ENCODE results near the gene CNPY3. TPM values are rescaled to one million over a fixed set of nuclear protein-coding genes. Genes with fewer than 3 reads are reported as not detected.

The CNPY3 gene
- total and polyA plus RNA-seq, 8 donors = 2.2 to 45.5 (median 28.1) TPM

GRCh38 chr6:42904467-42904866, 24.8 kb upstream of the CNPY3 start:
- TF ChIP-seq POLR2A (IDR thresholded peaks at IDR 0.05) (no peak), CTCF (IDR thresholded peaks at IDR 0.05) (no peak), EP300 (IDR thresholded peaks at IDR 0.05) (no peak), POLR2AphosphoS5 (IDR thresholded peaks at IDR 0.05) (no peak)
- peaks cover 0 to 22% (median 12%) of the 10 kb centered on the region in 4 donors for H3K4me1 ChIP-seq
- H3K36me3 ChIP-seq = no peaks in the 10 kb centered on the region
- intact Hi-C loops (cut with DNase I; ENCODE audit: low total_unique reads) = loop anchor here (5.0 kb wide), 1 partner anchor 238 kb away; no protein-coding TSS in a partner anchor
- no peaks in the 10 kb centered on the region for H3K9me3 ChIP-seq
- DNase-seq = no peak
- no peak overlapping the region for H3K4me3 ChIP-seq
- 87 to 96% (median 92%) methylated on average over 10 of the region's 10 CpGs for WGBS, 5 donors
- H3K27ac ChIP-seq = no peak overlapping the region
- H3K27me3 ChIP-seq = no peaks in the 10 kb centered on the region

DNA sequence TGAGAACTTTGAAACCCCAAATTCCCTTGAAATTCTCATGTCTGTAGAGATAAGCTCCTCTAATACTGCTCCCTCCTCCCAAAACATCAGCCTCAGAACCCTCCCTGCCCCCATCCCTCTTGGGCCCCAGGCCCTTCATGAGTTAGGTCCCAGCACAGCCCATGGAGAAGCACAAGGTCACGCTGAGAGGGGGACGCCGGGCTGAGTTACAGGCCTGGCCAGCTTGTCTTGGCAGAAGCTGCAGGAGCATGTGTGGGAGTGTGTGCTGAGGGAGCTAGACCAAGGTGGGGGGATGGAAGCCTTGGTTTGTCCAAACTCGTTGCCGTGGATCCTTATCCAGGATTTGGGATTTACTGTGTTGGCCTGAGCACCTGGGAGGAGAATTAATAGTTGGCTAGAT, 21.9 kb upstream of the CNPY3 start:
- DNase-seq = peak in 1 of 2 donors; percentile 36
- 58 to 71% (median 63%) methylated on average over 5 of the region's 5 CpGs for WGBS, 5 donors
- no peak overlapping the region for H3K4me3 ChIP-seq
- peaks cover 0 to 8% (median 8%) of the 10 kb centered on the region in 3 donors for H3K27me3 ChIP-seq
- H3K36me3 ChIP-seq = no peaks in the 10 kb centered on the region
- no peaks in the 10 kb centered on the region for H3K9me3 ChIP-seq
- TF ChIP-seq CTCF (IDR thresholded peaks at IDR 0.05) = no peak
- no peak for TF ChIP-seq EP300 (IDR thresholded peaks at IDR 0.05)
- intact Hi-C loops (cut with DNase I; ENCODE audit: low total_unique reads) = no loop called here
- H3K4me1 ChIP-seq = peaks cover 6 to 21% (median 12%) of the 10 kb centered on the region in 4 donors
- no peak overlapping the region for H3K27ac ChIP-seq

DNA sequence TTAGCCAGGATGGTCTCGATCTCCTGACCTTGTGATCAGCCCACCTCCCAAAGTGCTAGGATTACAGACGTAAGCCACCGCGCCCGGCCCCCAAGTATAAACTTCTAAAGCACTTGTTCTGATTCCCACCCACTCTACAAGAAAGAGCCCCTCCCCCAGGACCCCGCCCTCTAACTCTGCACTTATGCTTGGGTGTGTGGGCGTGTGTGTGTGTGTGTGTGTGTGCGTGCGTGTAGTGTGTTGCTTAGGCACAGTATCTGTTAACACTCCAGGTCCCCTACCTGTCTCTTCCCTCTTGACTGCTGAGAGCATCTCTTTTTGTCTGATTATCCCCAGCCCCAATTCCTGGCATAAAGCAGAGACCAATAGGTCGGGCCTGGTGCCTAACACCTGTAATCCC, 19.4 kb upstream of the CNPY3 start:
- WGBS, 5 donors = 79 to 88% (median 86%) methylated on average over 10 of the region's 10 CpGs
- H3K4me3 ChIP-seq = no peak overlapping the region
- H3K36me3 ChIP-seq = no peaks in the 10 kb centered on the region
- no peak overlapping the region for H3K27ac ChIP-seq
- H3K27me3 ChIP-seq = peaks cover 0 to 12% (median 8%) of the 10 kb centered on the region in 3 donors
- peaks cover 6 to 10% (median 10%) of the 10 kb centered on the region in 4 donors for H3K4me1 ChIP-seq
- intact Hi-C loops (cut with DNase I; ENCODE audit: low total_unique reads) = no loop called here
- H3K9me3 ChIP-seq = no peaks in the 10 kb centered on the region
- no peak for DNase-seq
- TF ChIP-seq EP300 (IDR thresholded peaks at IDR 0.05) = no peak
- no peak for TF ChIP-seq POLR2AphosphoS5 (IDR thresholded peaks at IDR 0.05)
- no peak for TF ChIP-seq CTCF (IDR thresholded peaks at IDR 0.05)
- no peak for TF ChIP-seq POLR2A (IDR thresholded peaks at IDR 0.05)

- no peaks in the 10 kb centered on the region for H3K9me3 ChIP-seq
- H3K27ac ChIP-seq = peak overlapping the region in 1 of 5 donors; percentile 34
- DNase-seq = peak in 1 of 2 donors; percentile 63
- intact Hi-C loops (cut with DNase I; ENCODE audit: low total_unique reads) = no loop called here
- 8 to 15% (median 11%) methylated on average over 40 to 49 of the region's 49 CpGs for WGBS, 5 donors
- no peaks in the 10 kb centered on the region for H3K36me3 ChIP-seq
- H3K4me3 ChIP-seq = peak overlapping the region; percentile 37 to 49 (median 42)
- peaks cover 6 to 10% (median 10%) of the 10 kb centered on the region in 4 donors for H3K4me1 ChIP-seq
- TF ChIP-seq POLR2AphosphoS5 (IDR thresholded peaks at IDR 0.05) (no peak), CTCF (IDR thresholded peaks at IDR 0.05) (no peak), POLR2A (IDR thresholded peaks at IDR 0.05) (no peak), EP300 (IDR thresholded peaks at IDR 0.05) (no peak)
- peaks cover 0 to 19% (median 8%) of the 10 kb centered on the region in 3 donors for H3K27me3 ChIP-seq
Measured at GRCh38 chr6:42911171-42912021, 17.9 kb upstream of the CNPY3 start.

Data from stomach (tissue), 9 donors.